Ecto neural progenitor cell (in vitro differentiated cells): Measurements from ENCODE around the gene WWP2.

Experiments
- DNase-seq: peaks from one replicate; pipeline ENCODE4 v3.0.0-alpha.2; 2018; ENCODE audit warnings: low spot score

WWP2 gene

GRCh38 chr16:69859105-69859989 is 97.2 kb downstream of the WWP2 start:
- peak; percentile 65 for DNase-seq

- DNase-seq = no peak
Measured at GRCh38 chr16:69860233-69861231, 98.4 kb downstream of the WWP2 start.

- no peak for DNase-seq
Measured at GRCh38 chr16:69861292-69862030, 99.3 kb downstream of the WWP2 start.

- no peak for DNase-seq
Measured at GRCh38 chr16:69863401-69864281, 101.5 kb downstream of the WWP2 start.

- no peak for DNase-seq
Measured at GRCh38 chr16:69865701-69866100, 103.6 kb downstream of the WWP2 start.

DNA sequence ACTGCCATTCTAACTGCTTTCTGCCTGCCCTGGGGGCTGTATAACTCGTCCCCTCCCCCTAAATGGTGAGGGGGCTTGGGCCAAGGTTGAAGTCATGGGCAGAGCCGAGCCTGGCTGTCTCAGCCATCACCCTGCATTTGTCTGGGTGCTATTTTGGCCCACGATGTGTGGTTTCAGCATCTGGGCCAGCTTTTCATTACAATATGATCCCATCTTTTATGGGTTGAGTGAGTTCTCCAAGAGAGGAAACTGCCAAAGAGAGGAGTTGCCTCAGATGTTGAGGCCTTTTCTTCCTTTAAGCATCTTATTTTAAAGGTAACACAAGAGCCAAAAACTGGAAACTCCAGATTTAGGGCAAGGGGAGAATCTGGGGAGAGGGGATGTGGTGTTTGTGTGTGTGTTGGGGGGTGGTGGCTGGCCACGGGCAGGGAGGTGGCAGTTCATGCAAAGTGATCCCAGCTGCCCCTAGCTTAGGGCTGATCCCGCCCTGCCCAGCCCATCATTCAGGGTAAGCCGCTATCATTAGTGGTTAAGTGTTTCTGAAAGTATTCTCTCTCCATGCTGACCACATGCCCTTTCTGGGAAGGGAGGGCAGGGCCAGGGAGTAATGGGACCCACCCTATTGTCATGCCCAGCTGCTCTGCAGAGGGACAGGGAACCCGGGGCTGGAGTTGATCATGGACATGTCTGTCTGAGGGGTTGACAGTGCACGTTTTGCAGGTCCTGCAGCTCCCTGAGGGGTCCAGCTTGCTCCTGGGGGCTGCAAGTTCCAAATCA is 105.8 kb downstream of the WWP2 start:
- DNase-seq = no peak

DNA sequence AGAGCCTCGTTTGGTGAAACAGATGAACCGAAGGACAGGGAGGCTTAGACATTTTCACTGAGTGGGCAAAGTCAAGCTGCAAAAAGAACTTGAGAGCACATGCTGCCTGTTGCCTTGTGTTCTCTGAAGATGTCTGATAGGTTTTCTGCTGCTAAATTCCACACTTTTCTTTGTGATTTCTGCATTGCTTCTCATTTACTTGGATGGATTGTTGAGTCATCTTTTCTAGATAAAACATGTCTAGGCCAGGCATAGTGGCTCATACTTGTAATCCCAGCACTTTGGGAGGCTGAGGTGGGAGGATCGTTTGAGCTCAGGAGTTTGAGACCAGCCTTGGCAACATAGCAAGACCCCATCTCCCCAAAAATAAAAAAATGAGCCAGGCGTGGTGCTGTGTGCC is 108.6 kb downstream of the WWP2 start:
- DNase-seq = no peak

DNA sequence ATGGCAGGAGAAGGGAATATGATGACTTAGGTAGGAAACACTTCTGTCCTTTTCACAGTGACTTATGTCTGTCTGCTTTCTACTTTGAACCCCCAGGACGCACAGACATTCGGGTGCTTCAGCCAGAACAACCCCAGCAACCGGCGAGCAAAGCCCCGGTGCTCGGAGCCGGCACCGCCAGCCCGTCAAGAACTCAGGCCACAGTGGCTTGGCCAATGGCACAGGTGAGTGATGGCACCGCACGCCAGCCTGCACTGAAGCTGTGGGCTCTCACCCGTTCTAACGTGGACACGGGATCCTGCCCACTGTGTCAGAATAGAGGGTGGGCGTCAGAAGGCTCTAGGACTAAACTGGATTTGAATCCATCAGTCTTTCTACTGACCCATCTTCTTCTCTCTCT is 109.6 kb downstream of the WWP2 start:
- no peak for DNase-seq

- DNase-seq = no peak
Measured at GRCh38 chr16:69872888-69873287, 110.8 kb downstream of the WWP2 start.

DNA sequence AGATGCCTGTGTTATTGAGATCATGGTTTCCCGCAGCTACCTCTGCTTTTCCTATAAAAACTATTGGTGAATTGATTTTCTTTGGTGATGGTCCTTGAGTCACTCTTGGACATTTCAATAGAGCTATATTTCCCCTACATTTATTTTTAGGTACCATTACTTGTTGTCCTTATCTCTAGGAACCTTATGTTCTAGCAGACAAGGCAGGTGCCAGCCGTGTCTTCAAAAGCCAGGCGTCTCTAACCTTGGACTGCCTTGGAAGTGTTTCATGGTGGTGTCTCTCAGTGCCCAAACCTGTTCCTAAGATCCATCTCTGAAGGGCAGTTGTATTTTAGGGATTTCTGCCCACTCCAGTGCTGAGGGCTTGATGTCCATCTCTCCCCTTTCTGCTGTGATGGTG is 111.7 kb downstream of the WWP2 start:
- no peak for DNase-seq

DNA sequence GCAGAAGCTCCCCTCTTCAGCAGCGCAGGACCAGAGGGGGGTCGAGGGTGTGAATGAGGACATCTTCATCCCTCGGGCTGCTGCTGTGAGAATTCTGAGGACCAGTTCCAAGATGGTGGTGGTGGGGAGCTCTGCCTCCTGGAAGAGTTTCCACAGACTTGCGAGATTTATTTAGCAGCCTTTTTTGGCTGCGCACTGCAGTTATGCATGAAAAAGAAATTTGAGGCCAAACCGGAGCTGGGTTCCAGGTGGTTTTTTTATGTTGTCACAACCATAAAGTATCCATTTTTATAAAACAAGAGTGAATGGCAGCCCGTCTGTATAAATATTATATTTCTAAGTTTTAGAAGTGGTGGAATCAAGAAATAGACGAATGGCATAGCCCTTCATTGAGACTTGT is 112.1 kb downstream of the WWP2 start:
- no peak for DNase-seq

DNA sequence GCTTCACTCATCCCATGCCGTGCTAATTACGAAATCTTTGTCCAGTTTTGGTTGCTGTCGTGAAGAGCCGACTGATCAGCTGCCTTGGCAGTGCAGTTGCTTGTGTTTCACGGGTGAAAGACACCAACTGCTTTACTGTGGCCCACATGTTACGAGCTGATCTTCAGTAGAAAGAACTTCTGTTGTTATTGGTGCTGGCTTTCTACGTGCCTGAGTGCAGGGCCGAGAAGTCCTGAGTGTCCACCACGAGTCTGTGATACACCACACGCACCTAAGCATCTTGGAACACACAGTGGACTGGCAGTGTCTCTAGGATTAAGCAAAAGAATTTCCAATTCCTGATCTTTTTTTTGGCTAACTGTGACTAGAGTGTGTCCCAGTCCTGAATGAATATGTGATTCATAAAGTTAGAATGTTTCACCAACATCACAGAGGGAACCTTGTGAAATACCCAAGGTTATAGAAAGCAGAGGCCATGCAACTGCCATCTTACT is 118.6 kb downstream of the WWP2 start:
- DNase-seq = no peak

GRCh38 chr16:69881141-69881540 is 119.0 kb downstream of the WWP2 start:
- DNase-seq = no peak

DNA sequence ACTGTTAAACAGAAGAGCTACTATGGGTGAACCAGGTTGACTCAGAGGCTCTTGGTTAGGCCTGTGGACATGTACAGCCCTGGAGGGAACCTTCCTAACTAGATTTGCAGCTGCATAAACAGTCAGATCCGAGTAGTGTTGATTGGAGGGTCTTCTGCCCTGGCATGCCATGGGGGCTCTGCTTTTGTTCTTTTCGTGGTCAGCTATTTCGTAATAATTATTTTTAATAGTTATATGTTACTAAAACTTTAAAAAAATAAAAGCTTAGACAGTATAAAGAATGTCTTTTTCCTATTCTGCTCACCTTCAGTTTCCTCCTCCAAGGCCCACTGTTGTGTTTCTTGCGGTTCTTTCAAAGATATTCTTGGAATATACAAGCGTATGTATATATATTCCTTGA is 121.6 kb downstream of the WWP2 start:
- no peak for DNase-seq

DNA sequence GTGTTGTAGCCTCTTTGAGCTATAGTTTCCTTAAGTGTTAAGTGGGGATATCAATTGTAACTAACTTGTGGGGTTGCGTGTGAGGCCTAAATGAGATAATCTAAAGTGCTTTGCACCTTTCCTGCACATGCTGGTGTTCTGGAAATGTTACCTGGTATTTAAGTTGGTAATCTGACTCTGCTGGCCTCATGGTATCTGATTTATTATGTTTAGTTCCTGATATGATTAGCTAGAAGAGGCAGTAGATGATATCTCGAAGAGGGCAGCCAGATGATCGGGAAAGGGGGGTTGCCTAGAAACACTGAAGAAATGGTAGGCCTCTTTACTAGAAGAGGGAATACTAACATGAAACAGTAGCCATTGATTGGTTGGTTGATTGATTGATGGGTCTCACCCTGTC is 123.6 kb downstream of the WWP2 start:
- no peak for DNase-seq

GRCh38 chr16:69886726-69887125 is 124.6 kb downstream of the WWP2 start:
- no peak for DNase-seq

- DNase-seq = no peak
Measured at GRCh38 chr16:69888005-69888590, 126.0 kb downstream of the WWP2 start.

DNA sequence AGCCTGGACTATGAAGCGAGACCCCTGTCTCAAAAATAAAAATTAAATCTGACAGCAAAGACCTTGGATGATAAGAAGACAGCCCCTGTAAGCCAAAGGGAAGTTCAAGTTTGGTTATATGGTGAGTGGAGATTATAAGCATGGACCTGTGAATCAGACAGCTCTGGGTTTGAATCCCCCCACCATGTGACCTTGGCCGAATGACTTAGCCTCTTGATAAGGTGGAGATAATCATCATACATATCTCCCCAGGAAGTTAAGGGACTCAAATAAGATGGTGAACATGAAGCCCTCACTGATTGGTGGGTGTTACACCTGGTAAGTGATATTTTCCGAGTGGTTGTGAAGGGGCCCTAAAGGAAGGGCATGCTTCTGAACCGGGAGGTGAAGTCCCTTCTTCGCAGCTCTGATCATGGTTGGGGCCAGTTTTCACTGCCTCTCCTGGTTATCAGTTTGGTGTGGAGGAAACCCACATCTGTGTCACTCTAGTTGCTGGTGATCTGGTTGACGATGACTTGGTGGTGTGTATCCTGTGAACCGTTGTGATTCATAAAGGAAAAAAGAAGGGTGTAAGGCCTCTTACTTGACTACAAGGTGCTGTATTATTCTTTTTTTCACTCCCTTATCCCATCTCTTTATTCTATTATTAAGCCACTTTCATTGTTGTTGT is 127.3 kb downstream of the WWP2 start:
- no peak for DNase-seq
